Neutrophil (primary cell): ENCODE data around the gene PRKCE.

Experiments used
- H3K27ac ChIP-seq: fragments of 200-600 bp; sonication (generic); 2 replicates; pipeline ENCODE4 v1.5.1; 2016; ENCODE audit warnings: mild to moderate bottlenecking, moderate library complexity
- H3K27me3 ChIP-seq: fragments of 200-600 bp; sonication (generic); 2 replicates; pipeline ENCODE4 v1.6.0; 2016; ENCODE audit warnings: mild to moderate bottlenecking
- H3K36me3 ChIP-seq: fragments of 200-600 bp; sonication (generic); 2 replicates; pipeline ENCODE4 v1.5.1; 2017
- H3K4me1 ChIP-seq, 2 experiments: fragments of 200-600 bp in 1 of 2; sonication (generic) in 1 of 2; 1 replicate in 1 of 2; 2 replicates in 1 of 2; pipeline versions ENCODE4 v1.5.1 to v1.6.1; 2013 to 2016; ENCODE audit warnings: low read depth in 1 of 2, low read length in 1 of 2, mild to moderate bottlenecking in 1 of 2, moderate library complexity in 1 of 2; ENCODE audit not compliant: control insufficient read depth in 1 of 2, insufficient read depth in 1 of 2
- H3K4me3 ChIP-seq, 2 experiments: fragments of 200-600 bp in 1 of 2; sonication (generic) in 1 of 2; 1 replicate in 1 of 2; 2 replicates in 1 of 2; pipeline ENCODE4 v1.5.1; 2013 to 2016; ENCODE audit warnings: low read depth in 1 of 2, low read length in 1 of 2, mild to moderate bottlenecking in 1 of 2, moderate library complexity in 1 of 2
- H3K9me3 ChIP-seq: fragments of 200-600 bp; sonication (generic); 2 replicates; pipeline ENCODE4 v1.5.1; 2016
- TF ChIP-seq, protein P1 (sequence below): fragments of 200-600 bp; sonication (generic); IDR thresholded peaks from 2 replicates; pipeline ENCODE4 v1.5.1; 2016; ENCODE audit warnings: antibody characterized with exemption

Gene PRKCE

DNA sequence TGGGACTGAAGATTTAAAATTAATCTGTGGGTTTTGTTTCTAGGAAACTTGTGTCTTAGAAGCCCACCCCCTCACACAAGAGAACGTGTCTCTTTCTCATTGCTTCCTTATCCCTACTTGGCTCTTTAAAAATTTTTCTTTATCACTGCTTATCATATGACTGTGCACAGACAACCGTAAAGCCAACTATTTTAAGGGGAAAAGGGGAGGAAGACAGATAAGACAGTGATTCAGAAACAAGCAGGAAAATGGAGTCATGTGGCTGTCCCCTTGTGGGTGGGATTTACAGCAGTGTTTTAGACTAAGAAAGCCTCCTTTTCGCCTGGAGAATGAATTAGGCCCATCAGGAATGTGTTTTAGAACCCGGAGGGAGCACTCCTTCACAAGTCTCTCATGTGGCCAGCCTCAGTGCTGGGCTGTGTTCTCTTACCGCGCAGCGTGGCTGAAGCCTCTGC, 17.6 kb downstream of the PRKCE start:
- no peak overlapping the region for H3K4me3 ChIP-seq

DNA sequence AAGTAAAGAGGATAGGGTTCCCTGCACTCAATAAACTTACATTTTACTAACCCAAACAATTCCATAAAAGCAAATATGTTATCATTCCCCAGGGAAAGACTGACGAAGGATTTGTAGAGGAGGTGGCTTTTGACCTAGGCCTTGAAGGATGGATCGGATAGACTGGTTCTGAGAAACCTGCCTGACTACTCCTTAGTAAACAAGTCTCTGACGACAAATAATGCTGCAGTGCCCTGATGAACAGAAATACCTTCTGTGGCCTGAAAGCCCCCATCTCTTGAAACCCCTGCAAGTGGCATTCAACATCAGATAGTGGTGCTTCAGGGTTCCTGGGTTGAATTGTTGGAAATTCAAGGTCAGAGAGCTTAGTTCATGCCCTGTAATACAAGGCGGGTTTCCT, 19.2 kb downstream of the PRKCE start:
- Histone ChIP-seq H3K4me3 (no peak overlapping the region), H3K4me1 (no peaks in the 10 kb centered on the region), H3K36me3 (no peaks in the 10 kb centered on the region), H3K27me3 (no peaks in the 10 kb centered on the region), H3K27ac (no peak overlapping the region), H3K9me3 (no peaks in the 10 kb centered on the region)
- TF ChIP-seq, protein P1, sequence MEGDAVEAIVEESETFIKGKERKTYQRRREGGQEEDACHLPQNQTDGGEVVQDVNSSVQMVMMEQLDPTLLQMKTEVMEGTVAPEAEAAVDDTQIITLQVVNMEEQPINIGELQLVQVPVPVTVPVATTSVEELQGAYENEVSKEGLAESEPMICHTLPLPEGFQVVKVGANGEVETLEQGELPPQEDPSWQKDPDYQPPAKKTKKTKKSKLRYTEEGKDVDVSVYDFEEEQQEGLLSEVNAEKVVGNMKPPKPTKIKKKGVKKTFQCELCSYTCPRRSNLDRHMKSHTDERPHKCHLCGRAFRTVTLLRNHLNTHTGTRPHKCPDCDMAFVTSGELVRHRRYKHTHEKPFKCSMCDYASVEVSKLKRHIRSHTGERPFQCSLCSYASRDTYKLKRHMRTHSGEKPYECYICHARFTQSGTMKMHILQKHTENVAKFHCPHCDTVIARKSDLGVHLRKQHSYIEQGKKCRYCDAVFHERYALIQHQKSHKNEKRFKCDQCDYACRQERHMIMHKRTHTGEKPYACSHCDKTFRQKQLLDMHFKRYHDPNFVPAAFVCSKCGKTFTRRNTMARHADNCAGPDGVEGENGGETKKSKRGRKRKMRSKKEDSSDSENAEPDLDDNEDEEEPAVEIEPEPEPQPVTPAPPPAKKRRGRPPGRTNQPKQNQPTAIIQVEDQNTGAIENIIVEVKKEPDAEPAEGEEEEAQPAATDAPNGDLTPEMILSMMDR, result no peak

More for the DNA sequence above, 17.6 kb downstream of the PRKCE start:
- Histone ChIP-seq H3K4me1 (no peaks in the 10 kb centered on the region), H3K9me3 (no peaks in the 10 kb centered on the region), H3K36me3 (no peaks in the 10 kb centered on the region), H3K27me3 (no peaks in the 10 kb centered on the region), H3K27ac (no peak overlapping the region)
- TF ChIP-seq, protein P1, result no peak

DNA sequence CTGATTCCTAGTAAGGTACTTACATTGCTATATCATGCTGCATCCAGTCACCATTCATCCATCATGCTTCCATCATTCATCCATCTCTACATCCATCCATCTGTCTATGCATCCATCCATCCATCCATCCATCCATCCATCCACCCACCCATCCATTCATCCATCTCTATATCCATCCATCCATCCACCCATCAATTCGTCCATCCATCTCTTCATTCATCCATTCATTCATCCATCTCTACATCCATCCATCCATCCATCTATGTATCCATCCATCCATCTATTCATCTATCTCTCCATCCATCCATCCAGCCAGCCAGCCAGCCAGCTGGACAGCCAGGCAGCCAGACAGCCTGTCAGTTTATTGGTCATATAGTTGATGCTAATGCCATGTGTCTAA, 20.7 kb downstream of the PRKCE start:
- no peaks in the 10 kb centered on the region for H3K36me3 ChIP-seq
- H3K27ac ChIP-seq, result no peak overlapping the region
- H3K9me3 ChIP-seq, result no peaks in the 10 kb centered on the region
- TF ChIP-seq, protein P1, result no peak
- no peaks in the 10 kb centered on the region for H3K27me3 ChIP-seq
- H3K4me3 ChIP-seq, result no peak overlapping the region
- H3K4me1 ChIP-seq, result no peaks in the 10 kb centered on the region

DNA sequence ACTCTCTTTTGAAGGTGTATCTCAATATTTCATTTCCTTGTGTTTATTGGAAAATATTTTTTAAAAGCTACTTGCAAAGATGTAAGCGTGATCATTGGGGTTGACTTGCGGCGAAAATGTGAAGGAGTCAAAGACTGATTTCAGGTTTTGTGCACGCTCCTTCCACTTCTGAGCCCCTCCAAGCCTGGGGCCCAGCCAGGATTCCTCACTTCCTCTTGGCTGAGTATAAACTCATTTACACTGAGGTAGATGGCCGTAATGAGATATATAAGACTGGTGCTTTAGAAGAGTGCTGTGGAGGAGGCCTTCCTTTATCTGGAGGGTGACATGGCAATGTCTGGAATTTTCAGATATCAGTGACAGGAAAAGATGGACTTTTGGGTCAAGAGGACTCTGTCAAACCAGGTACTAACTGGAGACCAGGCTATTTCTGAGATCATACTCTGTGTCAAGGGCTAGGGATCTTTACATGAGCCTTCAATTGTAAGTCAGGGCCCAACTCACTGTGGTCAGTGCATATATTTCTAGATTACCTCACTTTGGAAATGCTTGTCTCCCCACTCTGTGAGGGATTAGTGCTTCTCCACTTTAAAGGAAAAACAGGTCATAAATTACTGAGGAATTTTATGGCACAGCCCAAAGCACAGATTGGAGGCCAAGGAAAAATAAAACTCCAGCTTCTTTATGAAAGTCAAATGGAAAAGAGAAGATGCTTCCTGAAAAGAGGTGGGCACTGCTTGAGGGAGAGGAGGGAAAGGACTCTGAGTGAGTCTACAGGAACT, 22.8 kb downstream of the PRKCE start:
- H3K27ac ChIP-seq, result no peak overlapping the region
- TF ChIP-seq, protein P1, result no peak
- H3K4me1 ChIP-seq, result no peaks in the 10 kb centered on the region
- no peaks in the 10 kb centered on the region for H3K36me3 ChIP-seq
- no peaks in the 10 kb centered on the region for H3K27me3 ChIP-seq
- H3K9me3 ChIP-seq, result no peaks in the 10 kb centered on the region
- no peak overlapping the region for H3K4me3 ChIP-seq

DNA sequence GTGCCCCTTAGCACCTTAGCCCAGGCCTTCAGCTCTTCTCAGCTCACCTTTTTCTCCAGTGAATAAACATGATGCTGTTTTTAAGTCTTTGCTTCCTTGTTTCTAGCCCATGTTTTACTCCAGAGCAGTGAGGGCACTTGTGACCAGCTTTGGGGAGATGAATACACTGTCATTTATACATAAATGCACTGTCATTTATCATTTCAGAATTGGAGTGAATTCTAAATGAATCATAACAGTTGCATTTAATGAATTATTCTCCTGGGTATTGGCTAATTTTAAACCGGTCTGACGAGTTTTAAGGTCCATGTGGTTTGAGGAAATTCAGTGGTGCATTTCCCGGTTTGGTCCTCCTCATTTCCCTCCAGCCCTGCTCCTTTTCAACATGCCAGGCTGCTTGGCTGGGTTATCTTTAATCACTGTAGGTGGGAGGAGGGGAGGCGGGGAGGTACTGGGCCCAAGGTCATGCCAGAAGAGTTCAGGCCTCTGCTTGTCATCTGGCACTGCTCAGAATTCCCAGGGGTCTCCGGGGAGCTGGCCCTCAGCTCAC, 23.9 kb downstream of the PRKCE start:
- no peaks in the 10 kb centered on the region for H3K27me3 ChIP-seq
- H3K4me3 ChIP-seq, result no peak overlapping the region
- no peaks in the 10 kb centered on the region for H3K9me3 ChIP-seq
- H3K36me3 ChIP-seq, result no peaks in the 10 kb centered on the region
- no peak overlapping the region for H3K27ac ChIP-seq
- no peaks in the 10 kb centered on the region for H3K4me1 ChIP-seq
- TF ChIP-seq, protein P1, result no peak
